HepG2 (cell line): ENCODE results near the gene SF3B6. TPM values are rescaled to one million over a fixed set of nuclear protein-coding genes. Genes with fewer than 3 reads are reported as not detected.

ENCODE experiments used
- CHCHD3 ChIP-seq: sonication (generic); formaldehyde crosslinking; IDR thresholded peaks from 2 replicates; pipeline ENCODE4 v1.8.0; 2022; ENCODE audit warnings: mild to moderate bottlenecking, missing genetic modification reagents, moderate library complexity
- FOSL2 ChIP-seq: sonication (generic); formaldehyde crosslinking; IDR thresholded peaks from 2 replicates; pipeline ENCODE4 v1.4.0; 2020; ENCODE audit warnings: missing genetic modification reagents
- MATR3 ChIP-seq: sonication (generic); formaldehyde crosslinking; IDR thresholded peaks from 2 replicates; pipeline ENCODE4 v1.4.0; 2020; ENCODE audit warnings: missing genetic modification reagents
- NFYB ChIP-seq: sonication (generic); formaldehyde crosslinking; IDR thresholded peaks from 2 replicates; pipeline ENCODE4 v1.4.0; 2020; ENCODE audit warnings: missing genetic modification reagents
- NR2F6 ChIP-seq, 2 experiments: IDR thresholded peaks; 2 replicates each; pipeline ENCODE4 v1.6.1; 2016; ENCODE audit warnings: antibody characterized with exemption in 1 of 2, mild to moderate bottlenecking in 1 of 2
- SALL2 ChIP-seq: sonication (generic); formaldehyde crosslinking; IDR thresholded peaks from 2 replicates; pipeline ENCODE4 v1.8.1; 2023; ENCODE audit warnings: mild to moderate bottlenecking, missing genetic modification reagents, inconsistent platforms
- SPEN ChIP-seq: sonication (generic); formaldehyde crosslinking; IDR thresholded peaks from 2 replicates; pipeline ENCODE4 v1.5.1; 2020; ENCODE audit warnings: low read depth, mild to moderate bottlenecking, missing genetic modification reagents
- STAG1 ChIP-seq: sonication (generic); formaldehyde crosslinking; IDR thresholded peaks from 2 replicates; pipeline ENCODE4 v1.4.0; 2020; ENCODE audit warnings: missing genetic modification reagents
- TAF15 ChIP-seq: fragments of 200-400 bp; formaldehyde crosslinking; IDR thresholded peaks from one replicate; pipeline ENCODE4 v1.6.1; 2018; ENCODE audit warnings: mild to moderate bottlenecking, low read depth, low read length; ENCODE audit not compliant: poor library complexity, severe bottlenecking
- XRCC5 ChIP-seq: fragments of 200-400 bp; formaldehyde crosslinking; optimal IDR thresholded peaks from 2 replicates; pipeline ENCODE3; 2017; ENCODE audit warnings: mild to moderate bottlenecking, low read length
- ZBTB42 ChIP-seq: sonication (generic); formaldehyde crosslinking; IDR thresholded peaks from 2 replicates; pipeline ENCODE4 v1.5.0; 2020; ENCODE audit warnings: mild to moderate bottlenecking, missing genetic modification reagents
- ZNF180 ChIP-seq: sonication (generic); formaldehyde crosslinking; IDR thresholded peaks from 2 replicates; pipeline ENCODE4 v1.4.0; 2020; ENCODE audit warnings: low read depth, missing genetic modification reagents, borderline replicate concordance
- ZNF557 ChIP-seq: sonication (generic); formaldehyde crosslinking; IDR thresholded peaks from 2 replicates; pipeline ENCODE4 v1.4.0; 2020; ENCODE audit warnings: missing genetic modification reagents
- ZNF563 ChIP-seq: sonication (generic); formaldehyde crosslinking; IDR thresholded peaks from 2 replicates; pipeline ENCODE4 v1.8.0; 2022; ENCODE audit warnings: mild to moderate bottlenecking, moderate library complexity, missing genetic modification reagents
- polyA plus RNA-seq, 8 experiments: library from polyadenylated mRNA; depleted of rRNA in 3 of 8; stranded (reverse) in 7 of 8; unstranded in 1 of 8; fragments of >200 nt; fragmentation: Illumina TruSeq in 4 of 8; extraction: Trizol in 4 of 8; gene quantifications; 2 replicates each; pipeline versions ENCODE4 v1.2.1 to v1.2.3, GENCODE V29; 2011 to 2016; ENCODE audit warnings: low read depth in 4 of 8, missing spikeins in 1 of 8, mixed read lengths in 1 of 8; ENCODE audit not compliant: insufficient read depth in 1 of 8
- total RNA-seq, 5 experiments: library from RNA; depleted of rRNA; stranded (reverse); fragments of >200 nt; fragmentation: Illumina TruSeq; extraction: Trizol; gene quantifications; 2 replicates each; pipeline ENCODE4 v1.2.3, GENCODE V29; 2016; ENCODE audit warnings: low read depth in 1 of 5
- TF ChIP-seq, protein P1 (sequence below): IDR thresholded peaks from 2 replicates; pipeline ENCODE4 v1.6.1; 2018; ENCODE audit warnings: missing genetic modification reagents, mild to moderate bottlenecking, missing compliant biosample characterization
- TF ChIP-seq, protein P2 (sequence below): sonication (generic); formaldehyde crosslinking; IDR thresholded peaks from 2 replicates; pipeline ENCODE4 v1.9.0; 2021; ENCODE audit warnings: missing genetic modification reagents, borderline replicate concordance
- TF ChIP-seq, protein P3 (sequence below): sonication (generic); formaldehyde crosslinking; IDR thresholded peaks from 2 replicates; pipeline ENCODE4 v1.4.0; 2020; ENCODE audit warnings: missing genetic modification reagents, borderline replicate concordance
- TF ChIP-seq, protein P4 (sequence below): sonication (generic); formaldehyde crosslinking; IDR thresholded peaks from 2 replicates; pipeline ENCODE4 v1.4.0; 2020; ENCODE audit warnings: mild to moderate bottlenecking, missing genetic modification reagents
- TF ChIP-seq, protein P5 (sequence below): sonication (generic); formaldehyde crosslinking; IDR thresholded peaks from 2 replicates; pipeline ENCODE4 v1.5.0; 2020; ENCODE audit warnings: missing genetic modification reagents

SF3B6 gene
- total and polyA plus RNA-seq, 2 of the 13 experiments (the other 11 are each of a cell fraction or from before 2014, with no cell fraction given), result 177 to 182 TPM

DNA sequence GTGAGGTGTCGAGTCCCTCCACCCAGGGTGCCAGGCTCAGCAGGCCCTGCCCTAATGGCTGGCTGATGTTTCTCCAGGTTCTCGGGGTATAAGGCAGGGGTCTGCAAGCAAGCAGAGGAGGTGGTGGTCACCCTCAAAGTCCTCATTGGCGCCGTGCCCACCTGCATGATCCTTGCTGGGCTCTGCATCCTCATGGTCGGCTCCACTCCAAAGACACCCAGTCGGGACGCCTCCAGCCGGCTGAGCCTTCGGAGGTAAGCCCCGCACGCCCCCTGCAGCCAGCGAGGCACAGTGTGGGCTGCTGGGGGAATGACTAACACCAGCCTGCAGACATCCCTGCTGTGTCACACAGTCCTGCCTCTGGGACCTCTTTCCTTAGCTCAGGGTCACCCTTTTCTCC, 52.1 kb downstream of the SF3B6 start (continued):
- TF ChIP-seq SPEN (CRISPR knock-in tag) (no peak), MATR3 (CRISPR knock-in tag) (no peak), NFYB (CRISPR knock-in tag) (no peak), XRCC5 (peak; percentile 89), STAG1 (CRISPR knock-in tag) (peak; percentile 74), ZNF180 (no peak), NR2F6 (IDR thresholded peaks at IDR 0.05) (no peak), NR2F6 (CRISPR knock-in tag; IDR thresholded peaks at IDR 0.05) (no peak), ZNF563 (no peak), FOSL2 (CRISPR knock-in tag) (peak; percentile 37; the same call in 1 of the 2 replicates), ZBTB42 (no peak), ZNF557 (CRISPR knock-in tag) (no peak), TAF15 (no peak), CHCHD3 (no peak), SALL2 (no peak)
- TF ChIP-seq, protein P1, sequence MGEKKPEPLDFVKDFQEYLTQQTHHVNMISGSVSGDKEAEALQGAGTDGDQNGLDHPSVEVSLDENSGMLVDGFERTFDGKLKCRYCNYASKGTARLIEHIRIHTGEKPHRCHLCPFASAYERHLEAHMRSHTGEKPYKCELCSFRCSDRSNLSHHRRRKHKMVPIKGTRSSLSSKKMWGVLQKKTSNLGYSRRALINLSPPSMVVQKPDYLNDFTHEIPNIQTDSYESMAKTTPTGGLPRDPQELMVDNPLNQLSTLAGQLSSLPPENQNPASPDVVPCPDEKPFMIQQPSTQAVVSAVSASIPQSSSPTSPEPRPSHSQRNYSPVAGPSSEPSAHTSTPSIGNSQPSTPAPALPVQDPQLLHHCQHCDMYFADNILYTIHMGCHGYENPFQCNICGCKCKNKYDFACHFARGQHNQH (CRISPR knock-in tag), result no peak
- TF ChIP-seq, protein P2, sequence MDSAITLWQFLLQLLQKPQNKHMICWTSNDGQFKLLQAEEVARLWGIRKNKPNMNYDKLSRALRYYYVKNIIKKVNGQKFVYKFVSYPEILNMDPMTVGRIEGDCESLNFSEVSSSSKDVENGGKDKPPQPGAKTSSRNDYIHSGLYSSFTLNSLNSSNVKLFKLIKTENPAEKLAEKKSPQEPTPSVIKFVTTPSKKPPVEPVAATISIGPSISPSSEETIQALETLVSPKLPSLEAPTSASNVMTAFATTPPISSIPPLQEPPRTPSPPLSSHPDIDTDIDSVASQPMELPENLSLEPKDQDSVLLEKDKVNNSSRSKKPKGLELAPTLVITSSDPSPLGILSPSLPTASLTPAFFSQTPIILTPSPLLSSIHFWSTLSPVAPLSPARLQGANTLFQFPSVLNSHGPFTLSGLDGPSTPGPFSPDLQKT (CRISPR knock-in tag), result no peak
- TF ChIP-seq, protein P3, sequence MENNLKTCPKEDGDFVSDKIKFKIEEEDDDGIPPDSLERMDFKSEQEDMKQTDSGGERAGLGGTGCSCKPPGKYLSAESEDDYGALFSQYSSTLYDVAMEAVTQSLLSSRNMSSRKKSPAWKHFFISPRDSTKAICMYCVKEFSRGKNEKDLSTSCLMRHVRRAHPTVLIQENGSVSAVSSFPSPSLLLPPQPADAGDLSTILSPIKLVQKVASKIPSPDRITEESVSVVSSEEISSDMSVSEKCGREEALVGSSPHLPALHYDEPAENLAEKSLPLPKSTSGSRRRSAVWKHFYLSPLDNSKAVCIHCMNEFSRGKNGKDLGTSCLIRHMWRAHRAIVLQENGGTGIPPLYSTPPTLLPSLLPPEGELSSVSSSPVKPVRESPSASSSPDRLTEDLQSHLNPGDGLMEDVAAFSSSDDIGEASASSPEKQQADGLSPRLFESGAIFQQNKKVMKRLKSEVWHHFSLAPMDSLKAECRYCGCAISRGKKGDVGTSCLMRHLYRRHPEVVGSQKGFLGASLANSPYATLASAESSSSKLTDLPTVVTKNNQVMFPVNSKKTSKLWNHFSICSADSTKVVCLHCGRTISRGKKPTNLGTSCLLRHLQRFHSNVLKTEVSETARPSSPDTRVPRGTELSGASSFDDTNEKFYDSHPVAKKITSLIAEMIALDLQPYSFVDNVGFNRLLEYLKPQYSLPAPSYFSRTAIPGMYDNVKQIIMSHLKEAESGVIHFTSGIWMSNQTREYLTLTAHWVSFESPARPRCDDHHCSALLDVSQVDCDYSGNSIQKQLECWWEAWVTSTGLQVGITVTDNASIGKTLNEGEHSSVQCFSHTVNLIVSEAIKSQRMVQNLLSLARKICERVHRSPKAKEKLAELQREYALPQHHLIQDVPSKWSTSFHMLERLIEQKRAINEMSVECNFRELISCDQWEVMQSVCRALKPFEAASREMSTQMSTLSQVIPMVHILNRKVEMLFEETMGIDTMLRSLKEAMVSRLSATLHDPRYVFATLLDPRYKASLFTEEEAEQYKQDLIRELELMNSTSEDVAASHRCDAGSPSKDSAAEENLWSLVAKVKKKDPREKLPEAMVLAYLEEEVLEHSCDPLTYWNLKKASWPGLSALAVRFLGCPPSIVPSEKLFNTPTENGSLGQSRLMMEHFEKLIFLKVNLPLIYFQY, result no peak
- TF ChIP-seq, protein P4, sequence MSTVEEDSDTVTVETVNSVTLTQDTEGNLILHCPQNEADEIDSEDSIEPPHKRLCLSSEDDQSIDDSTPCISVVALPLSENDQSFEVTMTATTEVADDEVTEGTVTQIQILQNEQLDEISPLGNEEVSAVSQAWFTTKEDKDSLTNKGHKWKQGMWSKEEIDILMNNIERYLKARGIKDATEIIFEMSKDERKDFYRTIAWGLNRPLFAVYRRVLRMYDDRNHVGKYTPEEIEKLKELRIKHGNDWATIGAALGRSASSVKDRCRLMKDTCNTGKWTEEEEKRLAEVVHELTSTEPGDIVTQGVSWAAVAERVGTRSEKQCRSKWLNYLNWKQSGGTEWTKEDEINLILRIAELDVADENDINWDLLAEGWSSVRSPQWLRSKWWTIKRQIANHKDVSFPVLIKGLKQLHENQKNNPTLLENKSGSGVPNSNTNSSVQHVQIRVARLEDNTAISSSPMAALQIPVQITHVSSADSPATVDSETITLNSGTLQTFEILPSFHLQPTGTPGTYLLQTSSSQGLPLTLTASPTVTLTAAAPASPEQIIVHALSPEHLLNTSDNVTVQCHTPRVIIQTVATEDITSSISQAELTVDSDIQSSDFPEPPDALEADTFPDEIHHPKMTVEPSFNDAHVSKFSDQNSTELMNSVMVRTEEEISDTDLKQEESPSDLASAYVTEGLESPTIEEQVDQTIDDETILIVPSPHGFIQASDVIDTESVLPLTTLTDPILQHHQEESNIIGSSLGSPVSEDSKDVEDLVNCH (CRISPR knock-in tag), result no peak
- TF ChIP-seq, protein P5, sequence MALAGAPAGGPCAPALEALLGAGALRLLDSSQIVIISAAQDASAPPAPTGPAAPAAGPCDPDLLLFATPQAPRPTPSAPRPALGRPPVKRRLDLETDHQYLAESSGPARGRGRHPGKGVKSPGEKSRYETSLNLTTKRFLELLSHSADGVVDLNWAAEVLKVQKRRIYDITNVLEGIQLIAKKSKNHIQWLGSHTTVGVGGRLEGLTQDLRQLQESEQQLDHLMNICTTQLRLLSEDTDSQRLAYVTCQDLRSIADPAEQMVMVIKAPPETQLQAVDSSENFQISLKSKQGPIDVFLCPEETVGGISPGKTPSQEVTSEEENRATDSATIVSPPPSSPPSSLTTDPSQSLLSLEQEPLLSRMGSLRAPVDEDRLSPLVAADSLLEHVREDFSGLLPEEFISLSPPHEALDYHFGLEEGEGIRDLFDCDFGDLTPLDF (CRISPR knock-in tag), result no peak
